A549 (cell line): ENCODE results near the gene SORCS2. TPM values are rescaled to one million over a fixed set of nuclear protein-coding genes. Genes with fewer than 3 reads are reported as not detected.

ENCODE experiments used
- ATAC-seq, 2 experiments: fragments of 200-7000 bp in 1 of 2; fragments of >200 bp in 1 of 2; cut with Nextera tagmentation in 1 of 2; cut with Tn5 transposase in 1 of 2; 3 replicates each; pipeline versions ENCODE4 v1.8.0 to v1.9.1; 2018 to 2020; ENCODE audit warnings: mild to moderate bottlenecking in 1 of 2, moderate library complexity in 1 of 2
- CTCF ChIA-PET: fragments of 300-600 bp; sonication (Branson Sonifier 250); formaldehyde crosslinking; extraction: SDS; loops from one replicate; lab custom pipeline; 2021; ENCODE audit warnings: antibody characterized with exemption, inconsistent platforms; lab: Yijun Ruan, JAX
- POLR2A ChIA-PET: fragments of 350-600 bp; formaldehyde crosslinking; extraction: SDS; loops from one replicate; lab custom pipeline; 2021; ENCODE audit warnings: antibody characterized with exemption, inconsistent platforms; lab: Yijun Ruan, JAX
- DNase-seq, 2 experiments: peaks; one replicate each; pipeline versions ENCODE4 v3.0.0 to v3.0.0-alpha.2; 2011 to 2016; ENCODE audit warnings: low read depth in 1 of 2, low spot score in 1 of 2
- FAIRE-seq: peaks from 2 replicates; lab custom pipeline; 2011; peaks lifted over from hg19 to GRCh38; lab: Jason Lieb, UNC
- H3K27ac ChIP-seq, 2 experiments: fragments of >200 bp; sonication (Bioruptor Twin); formaldehyde crosslinking; 3 replicates each; pipeline ENCODE4 v1.5.1; 2016 to 2017
- H3K4me1 ChIP-seq: fragments of >200 bp; sonication (Bioruptor Twin); formaldehyde crosslinking; 3 replicates; pipeline ENCODE4 v1.6.1; 2016
- H3K4me2 ChIP-seq: fragments of >200 bp; sonication (Bioruptor Twin); formaldehyde crosslinking; 3 replicates; pipeline ENCODE4 v1.6.1; 2016
- H3K4me3 ChIP-seq: fragments of >200 bp; sonication (Bioruptor Twin); formaldehyde crosslinking; 3 replicates; pipeline ENCODE4 v1.5.1; 2016
- H3K9me3 ChIP-seq: fragments of >200 bp; sonication (Bioruptor Twin); formaldehyde crosslinking; 3 replicates; pipeline ENCODE4 v1.6.1; 2016
- BCL3 ChIP-seq: fragments of >200 bp; sonication (Bioruptor Twin); formaldehyde crosslinking; IDR thresholded peaks from 3 replicates; pipeline ENCODE4 v1.6.1; 2016
- CBX2 ChIP-seq: fragments of 200-600 bp; sonication (generic); IDR thresholded peaks from 2 replicates; pipeline ENCODE4 v1.6.1; 2016; ENCODE audit warnings: low read depth, mild to moderate bottlenecking, borderline replicate concordance
- CEBPB ChIP-seq, 2 experiments: fragments of >200 bp in 1 of 2; sonication (Bioruptor Twin) in 1 of 2; formaldehyde crosslinking in 1 of 2; IDR thresholded peaks; 2 replicates each; pipeline ENCODE4 v1.6.1; 2012 to 2016
- CHD2 ChIP-seq: fragments of 150-350 bp; IDR thresholded peaks from 2 replicates; pipeline ENCODE4 v1.6.1; 2014; ENCODE audit warnings: low read length; ENCODE audit not compliant: partially characterized antibody
- E2F6 ChIP-seq: IDR thresholded peaks from 2 replicates; pipeline ENCODE4 v1.6.1; 2012; ENCODE audit warnings: low read depth, borderline replicate concordance
- EP300 ChIP-seq, 2 experiments: fragments of >200 bp; sonication (Bioruptor Twin); formaldehyde crosslinking; IDR thresholded peaks; 2 replicates in 1 of 2; 3 replicates in 1 of 2; pipeline ENCODE4 v1.6.1; 2016 to 2017
- ESRRA ChIP-seq: fragments of 150-350 bp; IDR thresholded peaks from 2 replicates; pipeline ENCODE4 v1.6.1; 2014; ENCODE audit warnings: mild to moderate bottlenecking, low read length, borderline replicate concordance
- GATA3 ChIP-seq: IDR thresholded peaks from 2 replicates; pipeline ENCODE4 v1.6.1; 2012; ENCODE audit warnings: borderline replicate concordance
- HDAC2 ChIP-seq: fragments of 200-600 bp; sonication (generic); IDR thresholded peaks from 2 replicates; pipeline ENCODE4 v1.6.1; 2016
- HES2 ChIP-seq: fragments of >200 bp; sonication (Bioruptor Twin); formaldehyde crosslinking; IDR thresholded peaks from 2 replicates; pipeline ENCODE4 v1.6.1; 2016
- HEYL ChIP-seq: fragments of 250-450 bp; sonication (Bioruptor Pico); IDR thresholded peaks from 2 replicates; pipeline ENCODE4 v1.8.0; 2021; ENCODE audit warnings: mild to moderate bottlenecking, moderate library complexity
- HMGXB4 ChIP-seq: fragments of 250-450 bp; sonication (Bioruptor Pico); IDR thresholded peaks from 2 replicates; pipeline ENCODE4 v1.5.0; 2021; ENCODE audit warnings: mild to moderate bottlenecking, moderate library complexity, borderline replicate concordance
- HOXB13 ChIP-seq: fragments of 250-450 bp; sonication (Bioruptor Pico); IDR thresholded peaks from 2 replicates; pipeline ENCODE4 v1.5.0; 2020; ENCODE audit warnings: low read depth, mild to moderate bottlenecking, moderate library complexity
- JUN ChIP-seq, 2 experiments: fragments of >200 bp; sonication (Bioruptor Twin); formaldehyde crosslinking; IDR thresholded peaks; 2 replicates in 1 of 2; 3 replicates in 1 of 2; pipeline ENCODE4 v1.6.1; 2016 to 2017
- MAZ ChIP-seq: fragments of 150-350 bp; IDR thresholded peaks from 2 replicates; pipeline ENCODE4 v1.6.1; 2014; ENCODE audit warnings: antibody characterized with exemption, low read depth, low read length, borderline replicate concordance
- NFE2L2 ChIP-seq: fragments of 150-350 bp; conservative IDR thresholded peaks from 2 replicates; pipeline ENCODE4 v1.6.1; 2014; ENCODE audit warnings: low read length
- NPAS2 ChIP-seq: fragments of 250-450 bp; sonication (Bioruptor Pico); IDR thresholded peaks from 2 replicates; pipeline ENCODE4 v1.8.0; 2022; ENCODE audit warnings: mild to moderate bottlenecking, moderate library complexity, borderline replicate concordance
- POLR2A ChIP-seq: IDR thresholded peaks from 2 replicates; pipeline ENCODE4 v1.6.1; 2012; ENCODE audit warnings: mild to moderate bottlenecking, low read length
- RAD21 ChIP-seq, 2 experiments: fragments of >200 bp in 1 of 2; sonication (Bioruptor Twin) in 1 of 2; formaldehyde crosslinking in 1 of 2; IDR thresholded peaks in 1 of 2; conservative IDR thresholded peaks in 1 of 2; 2 replicates in 1 of 2; 3 replicates in 1 of 2; pipeline ENCODE4 v1.6.1; 2012 to 2018; ENCODE audit warnings: inconsistent platforms in 1 of 2
- RARB ChIP-seq: fragments of 250-450 bp; sonication (Bioruptor Pico); IDR thresholded peaks from 2 replicates; pipeline ENCODE4 v1.8.0; 2021; ENCODE audit warnings: mild to moderate bottlenecking, moderate library complexity
- RFX5 ChIP-seq: fragments of 450-650 bp; IDR thresholded peaks from 2 replicates; pipeline ENCODE4 v1.7.1; 2014; ENCODE audit warnings: antibody characterized with exemption, mild to moderate bottlenecking, moderate library complexity
- RNF2 ChIP-seq: fragments of 200-600 bp; sonication (generic); IDR thresholded peaks from 2 replicates; pipeline ENCODE4 v1.6.1; 2016; ENCODE audit warnings: low read depth, mild to moderate bottlenecking, antibody characterized with exemption, moderate library complexity, borderline replicate concordance
- SREBF2 ChIP-seq: fragments of 450-650 bp; IDR thresholded peaks from 2 replicates; pipeline ENCODE4 v1.6.1; 2014; ENCODE audit warnings: mild to moderate bottlenecking, moderate library complexity
- TFCP2L1 ChIP-seq: fragments of 250-450 bp; sonication (Bioruptor Pico); IDR thresholded peaks from 2 replicates; pipeline ENCODE4 v1.5.0; 2021; ENCODE audit warnings: mild to moderate bottlenecking
- USF2 ChIP-seq: fragments of 450-650 bp; IDR thresholded peaks from 2 replicates; pipeline ENCODE4 v1.6.1; 2014; ENCODE audit warnings: antibody characterized with exemption
- WGBS: methylation state at CpG from one replicate; pipeline ENCODE4 v1.1.6; 2017; ENCODE audit errors: missing lambda C conversion rate; 5-methylcytosine and 5-hydroxymethylcytosine counted together
- polyA plus RNA-seq, 4 experiments: library from polyadenylated mRNA; depleted of rRNA in 3 of 4; stranded (reverse); fragments of >200 nt; fragmentation: RNase III in 1 of 4; extraction: RNeasy Plus Mini Kit Qiagen cat#74134 plus additional on column Dnase treatment in 1 of 4; gene quantifications; 2 replicates in 3 of 4; 3 replicates in 1 of 4; pipeline ENCODE4 v1.2.3, GENCODE V29; 2011 to 2017

Gene SORCS2
- polyA plus RNA-seq, 2 of the 4 experiments (the other 2 are of a cell fraction) = 1.4 to 4.6 TPM

- Histone ChIP-seq H3K9me3 (no peaks in the 10 kb centered on the region), H3K4me3 (no peak overlapping the region), H3K4me2 (no peak overlapping the region), H3K4me1 (no peaks in the 10 kb centered on the region), H3K27ac (no peak overlapping the region)
- no peak for DNase-seq
- no peak for ATAC-seq
- no peak for FAIRE-seq
- ChIA-PET CTCF (interaction anchor here (1.0 to 1.2 kb wide), 2 partner anchors 10 to 103 kb away, joined by 3 to 5 read pairs; no protein-coding TSS in a partner anchor), POLR2A (no interaction called here)
- TF ChIP-seq CEBPB (IDR thresholded peaks at IDR 0.05) (no peak), RFX5 (no peak), TFCP2L1 (no peak), SREBF2 (no peak), CHD2 (no peak), BCL3 (no peak), HMGXB4 (no peak), POLR2A (no peak), ESRRA (no peak), RNF2 (no peak), E2F6 (no peak), USF2 (no peak), HDAC2 (no peak), HEYL (CRISPR knock-in tag) (no peak), CBX2 (no peak), GATA3 (no peak)
- WGBS = 33% methylated on average over 3 of the region's 3 CpGs
Measured at GRCh38 chr4:7616193-7616592, 423.9 kb downstream of the SORCS2 start.

DNA sequence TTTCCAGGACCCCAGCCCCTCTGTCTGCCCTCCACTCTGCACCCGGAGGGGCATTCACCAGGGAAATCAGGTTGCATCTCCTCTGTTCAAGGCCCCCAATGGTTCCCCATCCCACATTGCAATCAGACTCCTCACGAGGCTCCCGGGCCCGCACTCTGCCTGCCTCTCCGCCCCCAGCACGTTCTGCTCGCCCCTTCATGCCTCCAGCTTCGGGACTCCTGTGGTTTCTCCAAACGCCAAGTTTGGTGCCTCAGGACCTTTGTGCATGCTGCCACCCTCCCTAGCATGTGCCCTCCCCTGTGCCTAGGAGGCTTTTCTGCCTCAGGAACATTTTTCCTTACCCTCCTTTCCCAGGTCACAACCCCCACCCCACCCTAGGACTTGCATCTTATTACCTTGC lies 426.0 kb downstream of the SORCS2 start:
- TF ChIP-seq EP300 (IDR thresholded peaks at IDR 0.05) (no peak), NFE2L2 (no peak), MAZ (no peak), JUN (IDR thresholded peaks at IDR 0.05) (no peak), RAD21 (conservative IDR thresholded peaks at IDR 0.05 in 1 of 2, IDR thresholded peaks at IDR 0.05 in 1 of 2) (no peak), NPAS2 (CRISPR knock-in tag) (no peak), HOXB13 (CRISPR knock-in tag) (no peak), RARB (CRISPR knock-in tag) (no peak), HES2 (no peak)
- no peaks in the 10 kb centered on the region for H3K9me3 ChIP-seq
- ChIA-PET CTCF (no interaction called here), POLR2A (no interaction called here)
- no peak overlapping the region for H3K27ac ChIP-seq
- no peaks in the 10 kb centered on the region for H3K4me1 ChIP-seq
- DNase-seq (no peak), FAIRE-seq (no peak), ATAC-seq (no peak)
- 59% methylated on average over 9 of the region's 9 CpGs for WGBS
- H3K4me2 ChIP-seq = no peak overlapping the region
- H3K4me3 ChIP-seq = no peak overlapping the region
